Measurements from ENCODE around the gene LRBA. TPM values are rescaled to one million over a fixed set of nuclear protein-coding genes. Genes with fewer than 3 reads are reported as not detected.

LRBA gene
- total and polyA plus RNA-seq, 9 of the 15 experiments (the other 6 are each of a cell fraction or from before 2014, with no cell fraction given): 24.2 to 88.7 (median 59.7) TPM

- TF ChIP-seq ARID4B (CRISPR knock-in tag; IDR thresholded peaks at IDR 0.05) (no peak), LEF1 (IDR thresholded peaks at IDR 0.05) (no peak), XRCC5 (IDR thresholded peaks at IDR 0.05; ENCODE audit: low read depth, low read length) (no peak), CHD2 (IDR thresholded peaks at IDR 0.05; ENCODE audit: low read depth, low read length) (no peak), EP400 (IDR thresholded peaks at IDR 0.05) (no peak), ARNT (IDR thresholded peaks at IDR 0.05) (no peak), SNIP1 (IDR thresholded peaks at IDR 0.05; ENCODE audit: low read depth) (no peak), SIN3B (IDR thresholded peaks at IDR 0.05; ENCODE audit: low read depth) (no peak)
These were observed 657.3 kb downstream of the LRBA start (continued) for GRCh38 chr4:150357829-150358228.

- in situ Hi-C loops (cut with MboI) (no loop called here), intact Hi-C loops (cut with micrococcal nuclease) (no loop called here)
- H3K4me3 ChIP-seq: no peak overlapping the region
- H3K9ac ChIP-seq (ENCODE audit: insufficient read depth in 1 of 2, low read depth in 2 of 2, low read length in 2 of 2): no peak overlapping the region
- H3K4me1 ChIP-seq (replicated peaks in 1 of 2; ENCODE audit: control insufficient read depth in 2 of 2, insufficient read depth in 2 of 2, low read length in 2 of 2): no peaks in the 10 kb centered on the region
- no peaks in the 10 kb centered on the region for H3K9me3 ChIP-seq (replicated peaks; ENCODE audit: control insufficient read depth, insufficient read depth, low read depth, low read length)
- ChIA-PET CTCF (ENCODE audit: low intra/inter-chr PET ratio) (no interaction called here), POLR2A (no interaction called here)
- no peak for FAIRE-seq
- BruUV-seq (replicated peaks): no TSS peak
- DNase-seq (ENCODE audit: extremely low read depth in 1 of 4, low spot score in 3 of 4): no peak
- H3K4me2 ChIP-seq (ENCODE audit: insufficient read depth, low read length): no peak overlapping the region
- H3K27me3 ChIP-seq (ENCODE audit: control insufficient read depth in 2 of 2, insufficient read depth in 2 of 2, low read length in 2 of 2): no peaks in the 10 kb centered on the region
- no peak overlapping the region for H2AFZ ChIP-seq (ENCODE audit: low read depth, low read length)
- H3K36me3 ChIP-seq (ENCODE audit: control insufficient read depth, insufficient read depth, low read length): no peaks in the 10 kb centered on the region
- H3K27ac ChIP-seq (ENCODE audit: extremely low read depth, low read depth, low read length): no peak overlapping the region
- WGBS (ENCODE audit: insufficient coverage, low coverage, missing lambda C conversion rate): 96% methylated on average over 3 of the region's 3 CpGs
- H4K20me1 ChIP-seq (replicated peaks; ENCODE audit: control insufficient read depth, insufficient read depth, low read length): no peaks in the 10 kb centered on the region
- H3K79me2 ChIP-seq (ENCODE audit: control insufficient read depth, insufficient read depth, low read length): no peaks in the 10 kb centered on the region
- H3K9me1 ChIP-seq (ENCODE audit: control insufficient read depth, insufficient read depth, low read length): no peaks in the 10 kb centered on the region
- no peak for ATAC-seq
- no peak for TF ChIP-seq SUPT5H (IDR thresholded peaks at IDR 0.05)
- TF ChIP-seq SRSF7 (optimal IDR thresholded peaks at IDR 0.05; ENCODE audit: low read depth, low read length): no peak
- TF ChIP-seq NR3C1 (CRISPR knock-in tag; IDR thresholded peaks at IDR 0.05): no peak
- no peak for TF ChIP-seq TCF3 (CRISPR knock-in tag; IDR thresholded peaks at IDR 0.05)
- no peak for TF ChIP-seq ZBTB1 (CRISPR knock-in tag; IDR thresholded peaks at IDR 0.05; ENCODE audit: borderline replicate concordance, low read depth)
- TF ChIP-seq NFXL1 (CRISPR knock-in tag; IDR thresholded peaks at IDR 0.05): no peak
- no peak for TF ChIP-seq CTCFL (IDR thresholded peaks at IDR 0.05; ENCODE audit: borderline replicate concordance, insufficient read depth, low read depth, low read length, poor library complexity, severe bottlenecking)
- TF ChIP-seq NFATC3 (IDR thresholded peaks at IDR 0.05): no peak
These were observed 659.1 kb downstream of the LRBA start for GRCh38 chr4:150355858-150356455.

Measured in K562 (cell line).